HG03097 (cell line): ENCODE results near the gene HBS1L.

Experiments
- ATAC-seq: cut with Tn5 transposase; IDR thresholded peaks from one replicate; pipeline ENCODE4 v1.9.1; 2021; ENCODE audit not compliant: unreplicated experiment, low FRiP score

HBS1L gene

GRCh38 chr6:134954272-134955000 lies 100.2 kb downstream of the HBS1L start:
- no peak for ATAC-seq

DNA sequence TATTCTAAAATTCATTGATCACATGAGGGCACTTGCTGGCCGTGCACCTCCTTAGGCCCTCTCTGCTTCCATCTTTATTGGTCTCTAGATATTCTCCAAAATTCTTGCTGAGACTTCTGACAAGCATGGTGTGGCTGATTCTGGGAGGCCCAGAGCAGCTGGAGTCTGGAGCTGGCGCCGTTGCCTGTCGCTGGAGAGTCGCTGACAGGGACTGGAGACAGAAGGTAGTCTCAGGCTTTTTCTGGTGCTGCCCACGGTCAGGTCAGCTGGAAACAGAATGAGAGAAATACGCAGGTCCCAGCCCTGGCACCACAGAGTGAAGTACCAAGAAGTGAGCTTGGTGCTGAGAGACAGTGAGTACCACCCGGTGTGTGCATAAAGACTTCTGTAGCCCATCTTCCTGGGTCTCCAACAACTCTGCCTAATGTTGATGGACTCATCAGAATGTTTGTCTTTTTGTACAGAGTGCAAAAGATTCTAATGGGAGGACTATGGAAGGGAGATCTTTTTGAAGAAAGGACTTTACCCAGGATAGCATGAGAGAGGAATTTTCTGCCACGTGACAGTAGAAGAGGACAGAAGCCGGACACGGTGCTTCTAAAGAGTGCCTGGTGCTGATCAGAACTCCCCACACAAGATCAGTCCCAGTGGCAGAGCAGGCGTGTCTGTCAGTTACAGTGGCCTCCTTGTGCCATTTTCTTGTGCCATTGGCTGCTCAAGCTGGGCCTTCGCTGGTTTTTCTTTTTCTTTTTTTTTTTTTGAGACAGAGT lies 102.9 kb downstream of the HBS1L start:
- ATAC-seq, result no peak

- no peak for ATAC-seq
Observed at GRCh38 chr6:134950482-134950881, 104.1 kb downstream of the HBS1L start.

GRCh38 chr6:134949927-134950326 lies 104.7 kb downstream of the HBS1L start, which contains the start of gene ALDH8A1:
Gene ALDH8A1 (minus strand): TSS chr6:134950101. CDS start chr6:134950053, 48 bp downstream.
- no peak for ATAC-seq

DNA sequence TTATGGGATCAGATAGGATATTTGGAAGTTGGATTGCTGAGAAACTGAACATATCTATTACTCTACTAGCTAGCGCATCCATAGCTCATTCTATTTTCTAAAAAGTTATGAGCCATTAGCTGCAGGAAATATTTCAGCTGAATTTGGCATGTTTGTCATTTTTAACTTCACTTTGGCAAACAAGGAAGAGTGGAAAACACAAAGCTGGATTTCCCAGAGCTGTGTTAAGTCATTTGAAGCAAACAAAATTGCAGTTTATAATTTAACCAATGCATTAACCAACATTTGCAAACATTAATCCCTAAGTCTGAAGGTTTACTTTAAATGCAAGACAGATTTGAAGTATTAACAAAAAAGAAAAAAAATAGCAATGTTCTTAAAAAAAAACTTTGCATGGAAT lies 105.9 kb downstream of the HBS1L start:
- ATAC-seq, result no peak

DNA sequence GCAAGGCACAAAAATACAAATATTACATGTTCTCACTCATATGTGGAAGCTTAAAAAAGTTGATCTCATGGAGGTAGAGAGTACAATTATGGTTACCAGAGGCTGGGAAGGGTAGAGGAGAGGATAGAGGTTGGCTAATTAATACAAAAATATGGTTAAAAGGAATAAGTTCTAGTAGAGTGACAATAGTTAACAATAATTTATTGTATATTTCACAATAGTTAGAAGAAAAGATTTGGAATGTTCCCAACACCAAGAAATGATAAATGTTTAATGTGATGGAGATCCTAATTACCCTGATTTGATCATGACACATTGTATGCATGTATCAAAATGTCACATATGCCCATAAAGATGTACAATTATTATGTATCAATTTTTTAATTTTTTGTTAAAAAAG lies 106.5 kb downstream of the HBS1L start:
- no peak for ATAC-seq

DNA sequence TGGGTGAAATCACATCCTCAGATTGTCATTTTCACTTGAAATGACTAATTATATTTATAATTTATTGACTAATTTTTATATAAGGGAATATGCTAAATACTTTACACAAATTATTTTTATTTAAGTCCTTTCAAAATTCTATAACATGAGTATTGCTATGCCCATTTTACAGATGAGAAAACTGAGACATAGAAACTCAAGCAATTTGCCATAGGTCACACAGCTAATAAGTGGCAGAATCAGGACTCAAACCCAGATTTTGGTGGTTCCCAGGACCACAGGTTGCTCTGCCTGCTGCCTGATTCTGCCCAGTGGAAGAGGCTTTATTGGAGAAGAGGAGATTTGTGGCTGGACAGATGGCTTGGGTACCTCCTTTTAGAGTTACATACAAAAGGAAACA lies 109.6 kb downstream of the HBS1L start:
- ATAC-seq, result no peak

- no peak for ATAC-seq
Observed at GRCh38 chr6:134943522-134944111, 111.0 kb downstream of the HBS1L start.

- no peak for ATAC-seq
Observed at GRCh38 chr6:134938896-134939295, 115.7 kb downstream of the HBS1L start.

- no peak for ATAC-seq
Observed at GRCh38 chr6:134937426-134937825, 117.2 kb downstream of the HBS1L start.

GRCh38 chr6:134936931-134937330 lies 117.7 kb downstream of the HBS1L start:
- no peak for ATAC-seq

DNA sequence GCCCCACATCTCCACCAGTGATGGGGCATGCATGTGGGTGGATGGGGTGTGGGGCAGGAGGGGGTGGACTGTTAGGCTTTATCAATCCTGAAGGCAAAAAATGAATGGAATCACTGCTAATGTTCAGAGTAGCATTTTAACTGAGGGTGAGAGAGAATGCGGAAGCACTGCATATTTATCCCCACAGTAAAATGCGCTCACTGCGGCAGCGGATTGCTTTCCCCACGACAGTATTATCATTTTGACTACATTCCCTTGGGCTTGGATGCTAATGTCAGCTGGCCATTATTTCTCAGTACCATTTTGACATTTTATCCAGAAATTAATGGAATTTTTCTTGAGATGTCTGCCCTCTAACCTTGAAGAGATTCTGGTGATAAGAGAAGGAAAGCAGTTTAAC lies 118.1 kb downstream of the HBS1L start:
- no peak for ATAC-seq

GRCh38 chr6:134934793-134935485 lies 119.7 kb downstream of the HBS1L start:
- no peak for ATAC-seq

DNA sequence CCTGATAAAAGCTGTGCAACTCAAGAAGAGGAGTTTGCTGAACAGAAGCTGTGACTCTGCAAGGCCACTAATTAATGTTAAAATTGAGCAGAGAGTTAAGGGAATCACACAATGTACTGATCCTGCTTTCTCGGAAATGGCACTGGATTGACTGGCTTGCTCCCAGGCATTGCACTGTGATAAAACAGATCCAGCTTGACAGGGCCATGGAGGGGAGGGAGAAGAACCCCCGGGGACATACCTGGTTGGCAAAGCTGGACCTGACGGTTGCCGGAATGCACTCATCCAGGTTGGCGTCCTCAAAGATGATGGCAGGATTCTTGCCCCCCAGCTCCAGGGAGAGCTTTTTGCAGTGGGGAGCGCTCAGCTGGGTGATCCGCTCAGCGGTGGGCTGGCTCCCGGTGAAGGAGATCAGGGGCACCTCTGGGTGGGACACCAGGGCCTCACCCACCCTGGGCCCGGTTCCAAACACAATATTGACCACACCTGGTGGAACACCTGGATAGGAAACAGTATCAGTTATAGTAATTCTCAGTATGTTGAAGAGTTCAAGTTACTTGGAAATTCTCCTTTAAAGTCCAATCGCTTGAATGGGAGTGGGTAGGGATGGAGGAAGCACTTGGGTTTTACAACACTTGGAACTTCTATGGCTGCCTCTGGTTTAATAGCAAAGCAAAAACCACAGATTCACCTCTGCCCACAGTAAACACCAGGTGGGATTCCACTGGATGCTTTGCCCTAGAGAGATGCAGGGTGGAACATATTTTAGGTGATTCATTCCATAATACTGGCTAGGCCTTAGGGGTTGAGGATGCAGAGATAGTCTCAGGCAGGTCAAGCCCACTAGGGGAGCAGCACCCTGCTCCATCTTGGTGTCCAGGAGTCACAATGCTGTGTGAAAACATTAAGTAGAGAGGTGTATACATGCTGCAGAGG lies 121.8 kb downstream of the HBS1L start:
- ATAC-seq, result no peak

- ATAC-seq, result no peak
Observed at GRCh38 chr6:134932098-134932497, 122.5 kb downstream of the HBS1L start.

DNA sequence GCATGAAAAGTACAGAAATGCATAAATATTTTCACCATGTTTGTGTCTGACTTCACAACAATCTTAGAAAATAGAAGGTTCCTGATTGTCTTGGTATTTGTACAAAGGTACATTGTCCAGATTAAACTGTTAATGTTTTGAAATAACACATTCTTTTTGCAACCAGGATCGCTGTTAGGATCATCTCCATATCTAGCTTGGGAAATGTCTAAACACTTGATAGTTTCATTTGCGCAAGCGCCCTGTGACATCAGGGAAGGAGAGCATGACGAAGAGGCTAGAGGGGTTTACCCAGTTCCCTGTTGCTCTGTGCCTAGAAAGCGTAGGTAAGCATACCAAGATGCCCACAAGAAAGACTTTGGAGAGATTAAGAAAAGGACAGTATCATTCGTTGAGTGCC lies 124.2 kb downstream of the HBS1L start:
- no peak for ATAC-seq

- ATAC-seq, result no peak
Observed at GRCh38 chr6:134928151-134928900, 126.3 kb downstream of the HBS1L start.

DNA sequence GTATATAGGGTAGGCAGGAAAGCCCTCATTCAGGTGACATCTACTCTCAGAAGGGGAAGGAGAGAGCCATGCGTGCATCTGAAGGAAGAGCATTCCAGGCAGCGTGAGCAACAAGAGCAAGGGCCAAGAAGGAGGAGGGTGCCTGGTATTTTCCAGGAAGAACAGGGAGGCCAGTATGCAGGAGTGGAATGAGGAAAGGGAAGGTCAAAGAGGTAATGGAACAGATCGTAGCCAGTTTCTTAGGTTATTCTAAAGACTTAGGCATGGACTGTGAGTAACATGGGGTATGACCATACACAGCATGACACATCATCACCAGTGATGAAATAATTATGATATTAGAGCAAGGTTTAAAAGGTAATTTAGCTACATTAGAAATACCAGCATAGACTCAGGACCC lies 128.8 kb downstream of the HBS1L start:
- no peak for ATAC-seq

DNA sequence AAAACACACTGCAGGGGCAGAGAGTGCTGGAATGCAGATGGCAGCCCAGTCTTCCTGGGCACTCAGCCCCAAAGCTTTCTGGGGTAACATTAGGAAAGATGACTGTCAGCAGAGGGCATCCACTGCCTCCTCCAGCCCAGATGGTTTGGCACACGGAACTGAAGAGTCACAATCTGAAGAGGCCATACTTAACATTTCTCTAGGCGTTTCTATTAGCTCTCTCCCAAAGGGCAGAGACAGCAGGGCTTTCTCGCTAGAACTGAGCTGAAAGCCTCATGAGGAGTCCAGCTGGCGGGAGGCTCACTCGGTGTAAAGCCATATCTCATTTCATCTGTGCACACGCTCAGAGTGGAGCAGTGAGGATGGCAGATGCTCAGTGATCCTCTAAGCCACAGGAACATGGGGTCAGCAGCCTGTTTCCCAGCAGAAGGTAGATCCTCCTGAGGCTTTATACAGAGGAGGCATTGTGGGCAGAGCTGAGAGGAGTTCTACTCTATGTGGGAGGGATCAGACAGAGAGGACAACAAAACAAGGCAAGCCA lies 132.8 kb downstream of the HBS1L start:
- no peak for ATAC-seq
